Sciatic nerve (tissue), 2 donors: ENCODE measurements around the gene NCKAP5. TPM values are rescaled to one million over a fixed set of nuclear protein-coding genes. Genes with fewer than 3 reads are reported as not detected.

Source experiments
- ATAC-seq: fragments of 200-7000 bp; cut with Tn5 transposase; one replicate; pipeline ENCODE4 v1.9.1; 2020; ENCODE audit warnings: mild to moderate bottlenecking, moderate library complexity
- DNase-seq: peaks from one replicate; pipeline ENCODE4 v3.0.0-alpha.2; 2020; ENCODE audit warnings: low spot score
- intact Hi-C: fragments of 100-400 bp; cut with DNase I; formaldehyde crosslinking; loops from one replicate; pipeline ENCODE4 v1.14.2; 2022
- total RNA-seq: library from RNA; stranded (reverse); fragmentation: NEBNext Ultra II Directional; extraction: Animal tissue kit (Norgen Biotek cat#: 25700); gene quantifications from one replicate; pipeline ENCODE4 v1.2.1, GENCODE V29; 2021
- donor health status: DM: no; HTN: no; CAD: no.
- donor health status: DM: no; HTN: no; CAD: no.

Gene NCKAP5
- total RNA-seq, 1 donor from 2014 or later = 10.5 TPM

DNA sequence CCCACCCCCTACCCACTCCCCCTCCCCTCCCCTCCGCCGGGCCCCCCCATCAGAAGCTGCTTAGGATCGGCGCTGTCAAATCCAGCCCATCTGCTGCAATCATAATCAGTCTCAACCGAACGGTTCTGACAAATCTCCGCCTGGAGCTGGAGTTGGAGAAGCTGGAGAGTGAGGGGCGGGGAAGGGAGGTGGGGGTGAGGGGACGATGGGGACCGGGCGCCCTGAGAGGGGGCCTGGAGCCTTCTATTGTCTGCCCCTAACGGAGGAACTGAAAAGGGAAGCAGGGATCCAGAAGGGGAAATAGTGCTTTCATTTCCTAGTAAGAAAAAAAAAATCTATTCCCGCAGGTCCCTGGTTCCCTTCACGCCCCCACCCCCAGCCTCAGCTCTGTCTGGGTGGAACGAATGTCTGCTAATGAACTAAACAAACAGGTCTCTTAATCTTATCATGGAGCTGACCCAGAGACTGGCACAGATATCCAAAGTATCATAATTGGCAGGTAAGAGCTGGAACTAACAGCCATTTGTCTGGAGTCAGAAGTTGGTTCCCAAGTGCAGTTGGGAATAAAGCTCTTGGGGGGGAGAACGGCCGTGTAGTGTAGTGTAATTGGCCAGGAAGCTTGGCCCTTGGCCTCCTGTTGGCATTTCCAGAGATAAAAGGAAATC, 301.2 kb downstream of the NCKAP5 start:
- ATAC-seq (peak; percentile 29), DNase-seq (no peak)
- intact Hi-C loops = no loop called here

DNA sequence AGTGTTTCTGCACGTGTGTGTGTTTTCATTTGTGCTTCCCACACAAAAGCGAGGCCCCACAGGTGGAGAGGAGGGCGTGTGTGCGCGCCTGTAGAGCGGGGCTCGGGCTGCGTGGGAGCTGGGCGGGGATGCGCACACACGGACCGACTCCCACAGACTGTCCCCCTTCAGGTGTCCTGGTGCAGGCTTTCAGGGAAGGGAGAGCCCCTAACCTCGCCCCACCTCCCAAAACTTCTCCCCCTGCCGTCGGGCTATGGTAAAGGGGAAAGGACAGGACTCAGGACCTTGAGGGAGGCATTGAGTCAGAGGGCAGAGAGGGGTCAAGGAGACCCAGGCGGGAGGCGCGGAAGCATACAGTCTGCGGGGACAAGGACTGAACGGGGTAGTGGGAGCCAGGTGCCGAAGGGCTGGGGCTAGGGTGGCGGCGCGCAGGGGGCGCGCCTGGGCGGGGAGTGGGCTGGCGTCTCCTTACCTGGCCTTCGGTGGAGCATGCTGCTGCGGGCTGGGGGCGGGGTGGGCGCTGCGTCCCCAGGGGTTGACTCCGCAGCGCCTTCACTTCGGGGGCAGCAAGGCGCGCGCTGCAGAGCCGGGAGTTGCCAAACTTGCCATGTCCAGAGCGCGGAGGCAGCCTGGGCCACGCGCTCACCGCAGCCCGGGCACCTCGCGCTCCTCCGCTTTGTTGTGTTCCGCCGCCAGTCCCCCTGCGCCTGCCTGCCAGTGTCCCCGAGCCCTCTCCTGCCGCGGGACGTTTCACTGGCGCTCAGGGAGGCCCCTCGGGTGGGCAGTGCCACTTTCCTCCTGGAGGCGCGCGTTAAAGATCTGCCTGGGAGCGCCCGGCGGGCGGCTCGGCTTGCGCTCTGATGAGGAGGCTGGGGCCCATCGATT, 302.0 kb downstream of the NCKAP5 start:
- ATAC-seq = peak; percentile 47
- intact Hi-C loops = no loop called here
- no peak for DNase-seq

DNA sequence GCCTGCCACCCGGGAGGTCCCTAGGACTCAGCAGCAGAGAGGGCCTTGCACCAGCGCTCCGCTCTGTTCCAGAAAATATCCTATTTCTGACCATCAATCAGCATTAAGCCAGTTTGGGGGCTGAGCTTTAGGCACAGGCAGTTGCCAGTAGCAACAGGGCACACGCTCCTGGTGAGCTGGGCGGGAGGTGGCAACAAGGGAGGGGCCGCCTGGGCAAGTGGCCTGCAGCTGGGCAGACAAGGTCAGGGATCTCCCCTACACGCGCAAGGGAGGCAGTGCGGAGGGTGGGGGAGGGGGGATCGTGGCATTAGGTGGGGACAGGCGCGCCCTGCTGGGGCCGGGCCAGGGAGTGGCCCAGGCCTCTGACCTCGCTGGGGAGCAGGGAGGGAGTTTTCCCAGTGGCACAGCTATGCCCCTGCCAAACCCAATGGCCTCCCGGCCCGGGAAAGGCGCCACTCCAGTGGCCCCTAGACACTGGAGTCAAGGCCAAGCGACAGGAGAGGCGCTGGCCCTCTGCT, 302.8 kb downstream of the NCKAP5 start:
- intact Hi-C loops = no loop called here
- ATAC-seq (peak; percentile 58), DNase-seq (no peak)

DNA sequence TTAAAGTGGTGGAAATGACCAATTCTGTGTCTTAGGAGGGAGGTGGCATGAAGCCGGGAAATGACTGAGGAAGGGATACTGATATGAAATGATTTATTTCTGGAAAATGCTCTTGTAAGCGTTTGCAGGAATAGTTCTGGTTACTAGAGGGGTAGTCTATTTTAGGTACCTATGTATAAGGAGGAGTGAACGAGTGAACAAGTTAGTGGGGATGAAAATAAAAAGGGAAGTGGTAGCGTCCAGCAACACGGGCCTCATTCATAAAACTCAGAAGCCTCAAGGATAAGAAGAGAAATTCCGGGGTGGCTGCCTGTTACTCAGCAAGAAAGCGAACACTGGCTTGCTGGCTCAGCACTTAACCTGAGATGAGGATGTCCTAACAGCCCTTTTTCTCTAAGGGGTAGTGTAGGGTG, 303.3 kb downstream of the NCKAP5 start:
- DNase-seq (no peak), ATAC-seq (no peak)
- intact Hi-C loops = no loop called here

DNA sequence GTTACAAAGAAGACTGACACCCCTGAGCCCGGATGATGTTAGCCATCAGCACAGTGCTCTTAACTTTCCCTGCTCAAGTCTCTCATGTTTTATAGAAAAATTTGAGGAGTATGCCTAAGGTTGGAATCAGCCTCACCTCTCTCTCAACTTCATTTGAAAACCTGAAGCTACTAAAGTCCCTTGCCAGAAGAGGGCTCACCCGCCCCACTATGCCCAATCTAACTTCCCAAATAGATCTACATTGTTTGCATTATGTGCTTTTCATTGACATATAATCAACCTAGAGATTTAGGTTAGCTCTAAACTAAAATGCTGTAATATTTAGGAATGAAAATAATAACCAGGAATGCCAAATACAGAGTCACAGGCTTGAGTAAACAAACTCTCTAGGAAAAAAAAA, 305.4 kb downstream of the NCKAP5 start:
- DNase-seq (no peak), ATAC-seq (no peak)
- intact Hi-C loops = no loop called here

DNA sequence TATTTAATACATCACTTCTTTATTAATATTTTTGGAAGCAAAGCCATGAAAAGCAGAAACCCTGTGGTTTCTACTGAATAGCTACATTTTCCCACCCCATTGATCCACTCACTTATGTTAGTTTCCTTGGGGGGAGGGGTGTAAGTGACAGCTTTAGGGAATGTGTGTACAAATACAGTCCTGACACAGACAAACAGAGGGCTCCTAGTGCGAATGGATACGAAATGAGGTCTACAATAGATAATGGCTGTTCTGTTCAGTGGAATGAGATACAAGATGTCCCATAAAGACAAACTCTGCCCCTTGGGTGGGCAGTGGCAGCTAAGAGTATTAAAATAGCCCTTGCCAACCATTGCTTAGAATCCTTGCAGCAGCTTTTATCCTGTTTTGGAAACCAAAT, 312.9 kb downstream of the NCKAP5 start:
- intact Hi-C loops = no loop called here
- DNase-seq (no peak), ATAC-seq (no peak)

DNA sequence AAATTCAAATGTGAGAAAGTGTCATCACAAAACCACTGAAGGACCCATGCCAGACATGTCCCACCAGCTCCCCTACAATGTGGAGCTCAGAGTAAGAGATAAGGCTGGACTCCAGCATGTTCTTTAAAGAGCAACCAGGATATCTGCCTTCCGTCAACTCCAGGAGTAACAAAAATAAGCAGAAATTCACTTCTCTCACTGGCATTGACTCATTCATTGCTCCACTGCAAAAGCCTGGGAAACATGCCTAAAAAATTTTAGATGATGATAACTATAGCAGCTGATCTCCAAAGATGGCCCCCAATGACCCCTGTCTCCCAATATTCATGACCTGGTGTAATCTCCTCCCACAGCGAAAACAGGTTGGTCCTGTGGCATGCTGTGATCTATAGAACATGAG, 314.5 kb downstream of the NCKAP5 start:
- intact Hi-C loops = no loop called here
- ATAC-seq (no peak), DNase-seq (no peak)

DNA sequence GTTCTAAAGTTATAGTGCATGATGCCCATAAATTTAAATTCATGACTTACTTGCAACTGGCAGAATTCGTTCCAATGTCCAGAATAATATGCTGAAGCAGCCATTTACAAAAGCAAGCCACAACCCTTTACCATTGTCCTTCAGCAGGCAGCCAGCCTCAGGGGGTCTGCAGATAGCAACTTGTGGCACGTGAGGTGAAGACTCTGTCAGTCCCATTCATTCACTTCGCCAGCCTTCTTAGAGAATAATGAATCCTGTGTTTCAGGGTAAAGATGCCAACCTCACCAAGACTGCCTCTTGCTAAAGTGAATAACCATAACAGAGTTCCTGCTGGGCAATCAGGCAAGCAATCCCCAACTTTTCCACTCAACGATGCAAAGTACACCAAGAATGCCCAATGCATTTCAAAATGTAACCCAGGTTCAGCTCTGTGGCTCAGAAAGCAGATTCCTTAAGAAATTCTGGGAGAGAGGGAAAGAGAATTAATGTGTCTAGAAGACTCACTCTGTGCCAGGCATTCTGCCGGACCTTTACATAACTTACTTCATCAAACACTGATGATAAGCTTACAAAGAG, 315.4 kb downstream of the NCKAP5 start:
- DNase-seq (no peak), ATAC-seq (no peak)
- intact Hi-C loops = no loop called here

DNA sequence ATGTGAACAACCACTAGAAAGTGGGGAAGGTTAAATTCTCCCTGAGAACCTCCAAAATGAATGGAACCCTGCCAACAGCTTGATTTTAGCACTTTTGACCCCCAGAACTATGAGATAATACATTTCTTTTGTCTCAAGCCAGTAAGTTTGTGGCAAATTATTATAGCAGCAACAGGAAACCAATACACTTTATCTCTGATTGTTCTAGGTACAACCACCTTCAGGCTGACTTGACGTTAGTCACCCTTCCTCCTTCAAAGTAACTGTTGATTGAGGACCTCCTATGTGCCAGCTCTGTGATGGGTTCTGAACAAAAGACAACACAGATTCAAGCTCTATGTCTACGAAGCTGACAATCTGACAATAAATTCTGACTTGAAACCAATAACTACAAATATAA, 318.9 kb downstream of the NCKAP5 start:
- ATAC-seq (no peak), DNase-seq (no peak)
- intact Hi-C loops = no loop called here

DNA sequence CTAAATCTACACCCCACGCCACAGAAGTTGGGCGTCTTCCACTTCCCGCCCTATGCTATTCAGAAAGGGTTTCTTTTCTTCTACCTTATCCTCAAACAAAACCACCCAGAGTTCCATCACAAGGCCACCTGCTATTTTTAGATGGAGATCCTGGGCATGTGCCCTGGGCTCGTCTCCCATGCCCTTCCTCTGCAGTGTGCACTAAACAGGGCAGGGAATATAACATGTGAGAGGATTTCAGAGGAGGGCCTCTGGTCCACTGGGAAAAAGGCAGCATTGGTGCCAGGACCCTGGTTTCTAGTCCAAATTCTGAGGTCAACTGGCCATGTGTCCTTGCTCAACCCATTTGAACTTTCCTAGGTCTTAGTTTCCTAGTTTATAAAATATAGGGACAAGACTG, 320.0 kb downstream of the NCKAP5 start:
- DNase-seq (no peak), ATAC-seq (no peak)
- intact Hi-C loops = no loop called here

DNA sequence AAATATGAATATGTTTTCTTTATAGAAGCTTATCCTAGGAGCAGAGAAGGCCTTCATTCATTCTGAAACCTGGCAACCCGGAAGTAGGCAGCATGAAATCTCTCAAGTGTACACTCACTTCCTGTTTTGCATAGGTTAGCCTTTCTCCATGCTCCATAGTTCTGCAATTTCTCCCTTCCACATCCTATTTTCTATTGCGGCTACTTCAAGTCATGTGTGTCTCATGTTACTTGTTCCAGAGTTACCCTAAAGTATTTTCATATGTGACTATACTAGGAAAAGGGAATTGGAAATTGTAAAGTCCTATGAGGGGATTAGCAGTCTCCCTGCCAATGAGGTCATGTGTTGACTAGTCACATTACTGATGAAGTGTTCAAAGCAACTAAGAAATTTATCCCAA, 320.6 kb downstream of the NCKAP5 start:
- peak; percentile 84 for ATAC-seq
- intact Hi-C loops = no loop called here
- no peak for DNase-seq

DNA sequence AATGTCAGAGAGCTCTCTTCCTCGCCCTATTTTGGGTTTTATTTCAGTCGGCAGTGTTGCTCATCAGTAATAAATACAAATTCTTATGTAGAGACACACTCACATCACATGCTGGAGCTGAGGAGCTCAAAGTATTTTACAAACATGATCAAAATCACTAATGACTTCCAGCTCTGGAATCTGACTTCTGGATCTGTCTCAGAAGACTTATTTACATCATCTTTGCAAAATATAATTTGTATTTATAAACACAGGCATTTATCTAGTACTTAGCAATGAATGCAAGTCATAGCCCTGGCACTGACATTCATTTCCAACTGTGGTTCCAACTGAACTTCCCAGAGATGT, 327.1 kb downstream of the NCKAP5 start:
- peak; percentile 17 for ATAC-seq
- intact Hi-C loops = no loop called here
- DNase-seq = no peak

DNA sequence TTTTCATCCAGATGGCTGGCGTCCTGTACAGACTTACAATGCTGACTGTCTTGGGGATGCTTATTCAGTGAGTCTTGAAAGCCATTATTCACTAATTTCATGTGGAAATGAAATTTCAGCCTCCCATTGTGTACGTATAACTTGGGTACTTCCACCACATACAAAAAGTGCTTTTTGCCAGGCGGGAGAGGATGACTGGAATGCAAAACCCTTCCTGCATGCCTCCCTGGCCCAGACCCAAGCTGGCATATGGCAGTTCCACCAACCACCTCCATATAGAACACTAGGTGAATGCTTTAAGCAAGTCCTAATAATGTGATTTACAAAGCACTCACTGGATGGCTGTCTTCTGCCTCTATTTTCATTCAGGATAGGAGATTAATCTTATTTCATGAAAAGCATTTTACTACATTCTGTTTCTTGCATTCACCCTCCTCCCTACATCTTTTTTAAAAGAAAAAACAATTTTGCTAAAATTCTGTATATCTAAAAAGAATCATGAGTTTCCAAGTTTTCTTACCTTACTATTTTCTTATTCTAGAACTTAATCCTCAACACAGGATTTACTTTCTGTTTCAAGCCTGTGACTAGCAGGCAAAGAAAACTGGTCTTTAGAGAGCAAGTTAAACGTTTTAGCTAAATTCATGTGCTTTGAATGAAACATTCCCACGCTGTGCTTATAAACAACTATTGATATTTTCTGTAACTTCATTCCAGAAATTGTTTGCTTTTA, 327.6 kb downstream of the NCKAP5 start:
- intact Hi-C loops = no loop called here
- ATAC-seq = no peak
- DNase-seq = no peak

DNA sequence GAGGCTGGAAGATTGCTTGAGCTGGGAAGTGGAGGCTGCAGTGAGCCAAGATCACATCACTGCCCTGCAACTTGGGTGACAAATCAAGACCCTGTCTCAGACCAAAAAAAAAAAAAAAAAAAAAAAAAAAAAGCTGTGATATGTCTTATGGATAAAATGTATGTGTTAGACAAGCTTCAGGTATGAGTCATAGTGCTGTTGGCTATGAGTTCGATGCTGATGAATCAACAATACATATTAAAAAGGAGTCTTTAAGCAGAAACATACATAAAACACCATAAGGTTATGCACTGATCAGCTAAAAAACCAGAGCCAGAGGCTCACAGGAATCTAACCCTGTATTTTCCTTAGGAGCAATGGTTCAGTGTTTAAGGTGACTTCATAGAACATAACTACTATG, 332.3 kb downstream of the NCKAP5 start:
- DNase-seq = no peak
- no peak for ATAC-seq
- intact Hi-C loops = no loop called here

DNA sequence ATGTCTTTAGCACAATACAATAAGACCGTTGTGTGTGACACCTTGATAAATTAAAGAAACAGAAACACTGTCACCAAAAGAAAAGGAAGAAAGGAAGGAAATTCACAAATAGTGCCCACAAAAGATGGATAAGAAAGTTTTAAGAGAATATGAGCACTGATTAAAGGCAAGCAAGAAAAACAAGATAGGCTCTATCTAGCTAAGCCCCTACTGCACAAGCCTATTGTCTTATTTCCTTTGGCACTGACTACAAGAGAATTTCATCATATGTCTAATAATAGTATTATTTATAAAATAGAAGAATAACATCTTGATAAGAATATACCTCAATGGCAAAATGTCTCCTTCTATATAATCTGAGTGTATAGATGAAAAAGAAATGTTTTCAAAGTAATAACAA, 335.7 kb downstream of the NCKAP5 start:
- no peak for ATAC-seq

DNA sequence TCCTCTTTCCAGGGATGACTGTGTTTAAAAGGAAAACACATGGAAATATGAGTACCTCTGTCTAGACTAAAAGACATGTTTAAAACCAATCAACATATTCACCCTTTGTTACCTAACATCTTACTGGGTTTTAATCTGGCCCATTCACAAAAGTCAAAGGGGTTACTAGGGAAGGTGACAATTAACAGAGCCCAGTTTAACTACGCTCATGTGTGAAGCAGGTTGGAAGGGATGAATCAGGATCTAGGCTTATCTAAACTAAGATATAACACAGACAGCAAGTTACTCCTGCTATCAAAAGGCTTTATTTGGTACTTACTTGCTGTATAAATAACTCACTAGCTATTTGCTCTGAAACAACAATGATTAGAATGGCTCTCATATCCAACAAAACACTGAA, 337.0 kb downstream of the NCKAP5 start:
- DNase-seq (no peak), ATAC-seq (no peak)
- intact Hi-C loops = no loop called here

More for the DNA sequence above, 335.7 kb downstream of the NCKAP5 start:
- intact Hi-C loops = no loop called here
- no peak for DNase-seq

DNA sequence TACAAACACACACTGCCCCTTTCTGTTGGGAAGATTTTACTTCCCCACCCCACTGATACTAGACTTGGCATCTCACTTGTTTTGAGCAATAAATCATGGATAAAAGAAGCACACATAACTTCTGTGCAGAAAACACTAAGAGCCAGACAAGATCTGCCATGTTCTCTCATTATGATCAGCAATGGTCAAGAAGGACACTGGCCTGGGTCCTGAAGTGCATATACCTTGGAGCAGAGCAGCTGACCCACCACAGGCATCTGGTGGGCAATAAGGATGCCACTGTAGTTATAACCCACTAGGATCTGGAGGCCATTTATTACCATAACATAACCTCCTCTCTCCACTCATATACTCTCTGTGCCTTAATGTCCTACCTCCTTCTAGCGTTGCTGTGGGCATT, 338.3 kb downstream of the NCKAP5 start:
- ATAC-seq (no peak), DNase-seq (no peak)
- intact Hi-C loops = no loop called here

DNA sequence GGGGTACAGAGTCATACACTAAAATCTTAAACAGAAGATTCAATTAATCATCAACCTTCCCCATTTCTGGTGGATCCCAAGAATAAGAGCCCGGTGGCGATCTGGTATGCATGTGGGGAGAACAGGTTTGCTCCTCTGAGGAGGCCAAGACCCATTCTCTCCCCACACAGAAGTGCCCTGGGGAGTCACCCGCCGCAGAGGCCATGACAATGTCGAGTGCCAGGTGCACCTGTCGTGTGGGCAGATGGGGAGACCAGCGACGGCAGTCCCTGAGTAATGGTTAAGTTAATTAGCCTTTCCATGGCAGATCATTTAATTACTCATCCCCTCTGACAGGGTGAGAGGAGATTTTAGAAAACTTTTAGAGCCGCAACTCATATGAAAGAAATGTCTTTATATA, 345.0 kb downstream of the NCKAP5 start:
- intact Hi-C loops = no loop called here
- DNase-seq = no peak
- ATAC-seq = no peak

DNA sequence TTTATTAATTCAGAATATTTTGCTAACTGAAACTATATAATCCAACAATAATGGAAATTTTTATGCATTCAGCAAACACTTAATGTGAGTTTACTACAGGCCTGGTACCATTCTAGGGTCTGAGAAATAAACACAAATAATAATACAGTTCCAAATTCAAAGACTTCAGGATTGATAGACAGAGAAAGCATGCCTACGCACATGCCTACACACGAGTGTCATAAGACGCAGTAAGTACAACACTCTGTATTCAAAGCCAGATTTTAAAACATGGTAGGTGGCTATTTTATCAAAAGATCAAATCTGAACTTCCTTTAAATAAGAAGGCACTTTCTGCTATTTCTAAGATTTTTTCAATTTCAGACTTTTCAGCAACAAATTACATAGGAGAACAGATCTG, 346.9 kb downstream of the NCKAP5 start:
- ATAC-seq = no peak
- DNase-seq = no peak
- intact Hi-C loops = no loop called here

DNA sequence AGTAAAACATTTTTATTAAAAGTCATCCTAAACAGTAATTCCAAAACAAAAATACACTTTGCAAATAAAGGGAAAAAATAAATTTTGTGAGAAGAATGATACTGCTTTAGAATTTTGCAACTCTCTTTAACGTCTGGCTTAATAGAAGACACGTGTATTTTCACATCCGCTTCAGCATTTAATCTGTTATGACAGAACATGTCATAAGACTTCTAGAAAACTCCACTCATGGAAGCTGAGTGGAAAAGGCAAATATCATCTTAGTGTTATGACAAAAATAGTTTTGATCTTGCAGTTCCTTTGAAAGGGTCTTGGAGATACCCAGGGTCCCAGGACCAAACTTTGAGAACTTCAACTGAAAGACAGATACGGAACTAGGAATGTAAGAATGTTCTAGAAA, 350.1 kb downstream of the NCKAP5 start:
- DNase-seq (no peak), ATAC-seq (no peak)
- intact Hi-C loops = no loop called here
